Mucosa of descending colon (tissue), 3 donors: ENCODE results near the gene GID8. TPM values are rescaled to one million over a fixed set of nuclear protein-coding genes. Genes with fewer than 3 reads are reported as not detected.

Source experiments
- ATAC-seq: fragments of 200-7000 bp; cut with Tn5 transposase; one replicate; pipeline ENCODE4 v1.9.1; 2020; ENCODE audit warnings: mild to moderate bottlenecking, moderate library complexity
- DNase-seq, 3 donors: peaks; one replicate each; pipeline ENCODE4 v3.0.0-alpha.2; 2020
- H3K36me3 ChIP-seq: fragments of 200-600 bp; one replicate; pipeline ENCODE4 v1.8.0; 2021; ENCODE audit warnings: low read depth, mild to moderate bottlenecking
- H3K4me1 ChIP-seq: fragments of 200-600 bp; one replicate; pipeline ENCODE4 v1.8.0; 2021; ENCODE audit warnings: low read depth, mild to moderate bottlenecking
- H3K4me3 ChIP-seq: fragments of 200-600 bp; one replicate; pipeline ENCODE4 v1.8.0; 2021; ENCODE audit warnings: mild to moderate bottlenecking
- H3K9me3 ChIP-seq: fragments of 200-600 bp; one replicate; pipeline ENCODE4 v1.8.0; 2021; ENCODE audit warnings: mild to moderate bottlenecking
- CTCF ChIP-seq: fragments of 200-600 bp; IDR thresholded peaks from one replicate; pipeline ENCODE4 v1.8.0; 2022; ENCODE audit warnings: antibody characterized with exemption, mild to moderate bottlenecking
- intact Hi-C, 2 donors: fragments of 100-400 bp; cut with DNase I in 1 of 2; cut with micrococcal nuclease in 1 of 2; formaldehyde crosslinking; loops; one replicate each; pipeline versions ENCODE4 v1.11.0 to v1.11.1; 2022; cut with DNase I, micrococcal nuclease
- total RNA-seq, 3 donors: library from RNA; stranded (reverse); fragmentation: NEBNext Ultra II Directional in 2 of 3; extraction: Animal tissue kit (Norgen Biotek cat#: 25700) in 2 of 3; gene quantifications; one replicate each; pipeline versions ENCODE4 v1.2.1 to v1.2.4, GENCODE V29; 2021 to 2023
- donor health status: DM: no; HTN: no; CAD: no; lungs with moderate emphysema.
- donor health status: DM: no; HTN: no; CAD: no.
- donor health status: DM: no; HTN: yes; CAD: no.

The GID8 gene
- total RNA-seq, 3 donors from 2014 or later = 32.6 to 37.1 (median 34.2) TPM

- ATAC-seq (no peak), DNase-seq (no peak)
- intact Hi-C loops = no loop called here
- no peak overlapping the region for H3K4me3 ChIP-seq
- no peaks in the 10 kb centered on the region for H3K9me3 ChIP-seq
- peaks cover 35% of the 10 kb centered on the region for H3K36me3 ChIP-seq
- H3K4me1 ChIP-seq = no peaks in the 10 kb centered on the region
- TF ChIP-seq CTCF = no peak
Measured at GRCh38 chr20:62890444-62890843, 47.5 kb upstream of the GID8 start.

- no peak for ATAC-seq
- H3K4me3 ChIP-seq = no peak overlapping the region
- H3K9me3 ChIP-seq = no peaks in the 10 kb centered on the region
- no peak for TF ChIP-seq CTCF
- intact Hi-C loops = no loop called here
- H3K4me1 ChIP-seq = no peaks in the 10 kb centered on the region
- peaks cover 35% of the 10 kb centered on the region for H3K36me3 ChIP-seq
- no peak for DNase-seq
Measured at GRCh38 chr20:62891111-62891510, 46.8 kb upstream of the GID8 start.

GRCh38 chr20:62892348-62893304 lies 45.3 kb upstream of the GID8 start:
- ATAC-seq (no peak), DNase-seq (no peak)
- Histone ChIP-seq H3K4me3 (no peak overlapping the region), H3K36me3 (peaks cover 35% of the 10 kb centered on the region), H3K4me1 (no peaks in the 10 kb centered on the region), H3K9me3 (no peaks in the 10 kb centered on the region)
- no peak for TF ChIP-seq CTCF
- intact Hi-C loops = no loop called here

- H3K4me3 ChIP-seq = no peak overlapping the region
- TF ChIP-seq CTCF = no peak
- ATAC-seq (no peak), DNase-seq (peak in 1 of 3 donors; percentile 45)
- intact Hi-C loops = no loop called here
- no peaks in the 10 kb centered on the region for H3K9me3 ChIP-seq
- H3K4me1 ChIP-seq = peaks cover 3% of the 10 kb centered on the region
- H3K36me3 ChIP-seq = peaks cover 35% of the 10 kb centered on the region
Measured at GRCh38 chr20:62893700-62894099, 44.2 kb upstream of the GID8 start.

GRCh38 chr20:62894261-62894660 lies 43.7 kb upstream of the GID8 start:
- Histone ChIP-seq H3K4me3 (no peak overlapping the region), H3K9me3 (no peaks in the 10 kb centered on the region), H3K36me3 (peaks cover 31% of the 10 kb centered on the region), H3K4me1 (peaks cover 8% of the 10 kb centered on the region)
- DNase-seq (no peak), ATAC-seq (no peak)
- intact Hi-C loops = no loop called here
- no peak for TF ChIP-seq CTCF
